HepG2 (cell line): ENCODE results near the gene BCDIN3D. TPM values are rescaled to one million over a fixed set of nuclear protein-coding genes. Genes with fewer than 3 reads are reported as not detected.

Experiments used
- FOXA1 ChIP-seq, 2 experiments: fragments of 450-650 bp in 1 of 2; sonication (generic) in 1 of 2; formaldehyde crosslinking in 1 of 2; IDR thresholded peaks; 2 replicates each; pipeline versions ENCODE4 v1.4.0 to v1.6.1; 2016 to 2020; ENCODE audit warnings: missing genetic modification reagents in 1 of 2
- MTF1 ChIP-seq: sonication (generic); formaldehyde crosslinking; IDR thresholded peaks from 2 replicates; pipeline ENCODE4 v1.5.0; 2020; ENCODE audit warnings: missing genetic modification reagents
- NR2F2 ChIP-seq: IDR thresholded peaks from 2 replicates; pipeline ENCODE4 v1.6.1; 2012; ENCODE audit warnings: low read depth, inconsistent platforms, borderline replicate concordance
- POLR2A ChIP-seq, 2 experiments: IDR thresholded peaks; 2 replicates each; pipeline ENCODE4 v1.6.1; 2011; ENCODE audit warnings: low read depth in 2 of 2, low read length in 2 of 2, mild to moderate bottlenecking in 1 of 2, moderate library complexity in 1 of 2; ENCODE audit not compliant: insufficient read depth in 1 of 2
- REPIN1 ChIP-seq: sonication (generic); formaldehyde crosslinking; IDR thresholded peaks from 2 replicates; pipeline ENCODE4 v1.8.0; 2022; ENCODE audit warnings: missing genetic modification reagents, low read depth, mild to moderate bottlenecking, borderline replicate concordance
- SP5 ChIP-seq: IDR thresholded peaks from 2 replicates; pipeline ENCODE4 v1.6.1; 2016; ENCODE audit warnings: low read depth, borderline replicate concordance
- ZNF44 ChIP-seq: sonication (generic); formaldehyde crosslinking; IDR thresholded peaks from 2 replicates; pipeline ENCODE4 v1.5.1; 2020; ENCODE audit warnings: mild to moderate bottlenecking, missing genetic modification reagents
- ZNF558 ChIP-seq: sonication (generic); formaldehyde crosslinking; IDR thresholded peaks from 2 replicates; pipeline ENCODE4 v1.9.0; 2022; ENCODE audit warnings: mild to moderate bottlenecking, missing genetic modification reagents, borderline replicate concordance
- ZNF878 ChIP-seq: sonication (generic); formaldehyde crosslinking; IDR thresholded peaks from 2 replicates; pipeline ENCODE4 v1.8.1; 2023; ENCODE audit warnings: mild to moderate bottlenecking, missing genetic modification reagents, moderate library complexity
- polyA plus RNA-seq, 8 experiments: library from polyadenylated mRNA; depleted of rRNA in 3 of 8; stranded (reverse) in 7 of 8; unstranded in 1 of 8; fragments of >200 nt; fragmentation: Illumina TruSeq in 4 of 8; extraction: Trizol in 4 of 8; gene quantifications; 2 replicates each; pipeline versions ENCODE4 v1.2.1 to v1.2.3, GENCODE V29; 2011 to 2016; ENCODE audit warnings: low read depth in 4 of 8, missing spikeins in 1 of 8, mixed read lengths in 1 of 8; ENCODE audit not compliant: insufficient read depth in 1 of 8
- total RNA-seq, 5 experiments: library from RNA; depleted of rRNA; stranded (reverse); fragments of >200 nt; fragmentation: Illumina TruSeq; extraction: Trizol; gene quantifications; 2 replicates each; pipeline ENCODE4 v1.2.3, GENCODE V29; 2016; ENCODE audit warnings: low read depth in 1 of 5
- TF ChIP-seq, protein P1 (sequence below): sonication (generic); formaldehyde crosslinking; IDR thresholded peaks from 2 replicates; pipeline ENCODE4 v1.4.0; 2020; ENCODE audit warnings: missing genetic modification reagents
- TF ChIP-seq, protein P2 (sequence below): sonication (generic); formaldehyde crosslinking; IDR thresholded peaks from 2 replicates; pipeline ENCODE4 v1.5.0; 2020; ENCODE audit warnings: mild to moderate bottlenecking, missing genetic modification reagents
- TF ChIP-seq, protein P3 (sequence below): sonication (generic); formaldehyde crosslinking; IDR thresholded peaks from 2 replicates; pipeline ENCODE4 v1.5.1; 2020; ENCODE audit warnings: missing genetic modification reagents, mild to moderate bottlenecking, borderline replicate concordance
- TF ChIP-seq, protein P4 (sequence below): IDR thresholded peaks from 2 replicates; pipeline ENCODE4 v1.6.1; 2016
- TF ChIP-seq, protein P5 (sequence below): sonication (generic); formaldehyde crosslinking; conservative IDR thresholded peaks from 2 replicates; pipeline ENCODE4 v1.8.0; 2022; ENCODE audit warnings: low read depth, missing genetic modification reagents

BCDIN3D gene
- total and polyA plus RNA-seq, 2 of the 13 experiments (the other 11 are each of a cell fraction or from before 2014, with no cell fraction given): 2.2 to 2.5 TPM

DNA sequence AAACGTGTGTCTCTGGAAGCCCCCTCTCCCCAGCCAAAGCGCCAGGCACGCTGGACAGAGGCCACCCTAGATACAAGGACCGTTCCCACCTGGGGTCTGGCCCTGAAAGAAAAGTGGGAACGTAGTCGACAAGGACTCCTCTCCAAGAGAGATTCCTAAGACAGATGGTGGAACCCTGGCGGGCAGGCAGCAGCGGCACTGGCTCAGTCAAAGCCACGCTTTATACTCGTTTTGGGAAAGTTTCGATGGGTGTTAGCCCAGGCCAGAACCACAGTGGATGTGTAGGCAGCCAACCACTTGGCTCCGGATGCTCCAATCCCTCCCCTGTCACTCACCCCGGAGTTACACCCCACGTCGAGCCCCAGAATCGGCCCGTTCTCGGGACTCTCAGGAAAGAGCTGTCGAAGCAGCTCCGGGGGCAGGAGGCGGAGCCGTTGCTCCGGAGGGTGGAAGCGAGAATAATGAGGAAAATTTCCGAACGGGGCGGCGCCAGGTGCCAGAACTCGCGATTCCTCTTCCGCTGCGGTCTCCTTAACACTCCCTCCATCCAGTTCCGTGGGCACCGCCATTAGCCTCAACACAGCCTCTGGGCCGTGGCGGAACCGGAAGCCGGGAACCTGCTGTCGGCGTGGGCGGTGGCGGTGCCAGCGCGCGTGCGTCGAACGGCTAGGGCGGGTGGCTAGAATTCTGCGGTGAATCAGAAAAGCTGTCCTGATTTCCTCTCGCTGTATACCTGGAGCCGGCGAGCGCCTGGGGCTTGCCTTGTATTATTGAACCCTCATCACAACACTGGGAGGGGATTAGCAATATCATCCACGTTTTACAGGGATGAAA is at the start of gene BCDIN3D (continued):
- TF ChIP-seq, protein P1, sequence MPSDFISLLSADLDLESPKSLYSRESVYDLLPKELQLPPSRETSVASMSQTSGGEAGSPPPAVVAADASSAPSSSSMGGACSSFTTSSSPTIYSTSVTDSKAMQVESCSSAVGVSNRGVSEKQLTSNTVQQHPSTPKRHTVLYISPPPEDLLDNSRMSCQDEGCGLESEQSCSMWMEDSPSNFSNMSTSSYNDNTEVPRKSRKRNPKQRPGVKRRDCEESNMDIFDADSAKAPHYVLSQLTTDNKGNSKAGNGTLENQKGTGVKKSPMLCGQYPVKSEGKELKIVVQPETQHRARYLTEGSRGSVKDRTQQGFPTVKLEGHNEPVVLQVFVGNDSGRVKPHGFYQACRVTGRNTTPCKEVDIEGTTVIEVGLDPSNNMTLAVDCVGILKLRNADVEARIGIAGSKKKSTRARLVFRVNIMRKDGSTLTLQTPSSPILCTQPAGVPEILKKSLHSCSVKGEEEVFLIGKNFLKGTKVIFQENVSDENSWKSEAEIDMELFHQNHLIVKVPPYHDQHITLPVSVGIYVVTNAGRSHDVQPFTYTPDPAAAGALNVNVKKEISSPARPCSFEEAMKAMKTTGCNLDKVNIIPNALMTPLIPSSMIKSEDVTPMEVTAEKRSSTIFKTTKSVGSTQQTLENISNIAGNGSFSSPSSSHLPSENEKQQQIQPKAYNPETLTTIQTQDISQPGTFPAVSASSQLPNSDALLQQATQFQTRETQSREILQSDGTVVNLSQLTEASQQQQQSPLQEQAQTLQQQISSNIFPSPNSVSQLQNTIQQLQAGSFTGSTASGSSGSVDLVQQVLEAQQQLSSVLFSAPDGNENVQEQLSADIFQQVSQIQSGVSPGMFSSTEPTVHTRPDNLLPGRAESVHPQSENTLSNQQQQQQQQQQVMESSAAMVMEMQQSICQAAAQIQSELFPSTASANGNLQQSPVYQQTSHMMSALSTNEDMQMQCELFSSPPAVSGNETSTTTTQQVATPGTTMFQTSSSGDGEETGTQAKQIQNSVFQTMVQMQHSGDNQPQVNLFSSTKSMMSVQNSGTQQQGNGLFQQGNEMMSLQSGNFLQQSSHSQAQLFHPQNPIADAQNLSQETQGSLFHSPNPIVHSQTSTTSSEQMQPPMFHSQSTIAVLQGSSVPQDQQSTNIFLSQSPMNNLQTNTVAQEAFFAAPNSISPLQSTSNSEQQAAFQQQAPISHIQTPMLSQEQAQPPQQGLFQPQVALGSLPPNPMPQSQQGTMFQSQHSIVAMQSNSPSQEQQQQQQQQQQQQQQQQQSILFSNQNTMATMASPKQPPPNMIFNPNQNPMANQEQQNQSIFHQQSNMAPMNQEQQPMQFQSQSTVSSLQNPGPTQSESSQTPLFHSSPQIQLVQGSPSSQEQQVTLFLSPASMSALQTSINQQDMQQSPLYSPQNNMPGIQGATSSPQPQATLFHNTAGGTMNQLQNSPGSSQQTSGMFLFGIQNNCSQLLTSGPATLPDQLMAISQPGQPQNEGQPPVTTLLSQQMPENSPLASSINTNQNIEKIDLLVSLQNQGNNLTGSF (CRISPR knock-in tag): peak; percentile 60
- TF ChIP-seq ZNF878: 0 out of 2 replicates have a peak, but pooled peaks have one; percentile 56
- TF ChIP-seq ZNF44 (CRISPR knock-in tag): peak; percentile 90
- TF ChIP-seq ZNF558: peak; percentile 93; the same call in 1 of the 2 replicates
- 0 out of 2 replicates have a peak, but pooled peaks have one; percentile 59 for TF ChIP-seq MTF1 (CRISPR knock-in tag)
- no peak for TF ChIP-seq NR2F2
- TF ChIP-seq, protein P2, sequence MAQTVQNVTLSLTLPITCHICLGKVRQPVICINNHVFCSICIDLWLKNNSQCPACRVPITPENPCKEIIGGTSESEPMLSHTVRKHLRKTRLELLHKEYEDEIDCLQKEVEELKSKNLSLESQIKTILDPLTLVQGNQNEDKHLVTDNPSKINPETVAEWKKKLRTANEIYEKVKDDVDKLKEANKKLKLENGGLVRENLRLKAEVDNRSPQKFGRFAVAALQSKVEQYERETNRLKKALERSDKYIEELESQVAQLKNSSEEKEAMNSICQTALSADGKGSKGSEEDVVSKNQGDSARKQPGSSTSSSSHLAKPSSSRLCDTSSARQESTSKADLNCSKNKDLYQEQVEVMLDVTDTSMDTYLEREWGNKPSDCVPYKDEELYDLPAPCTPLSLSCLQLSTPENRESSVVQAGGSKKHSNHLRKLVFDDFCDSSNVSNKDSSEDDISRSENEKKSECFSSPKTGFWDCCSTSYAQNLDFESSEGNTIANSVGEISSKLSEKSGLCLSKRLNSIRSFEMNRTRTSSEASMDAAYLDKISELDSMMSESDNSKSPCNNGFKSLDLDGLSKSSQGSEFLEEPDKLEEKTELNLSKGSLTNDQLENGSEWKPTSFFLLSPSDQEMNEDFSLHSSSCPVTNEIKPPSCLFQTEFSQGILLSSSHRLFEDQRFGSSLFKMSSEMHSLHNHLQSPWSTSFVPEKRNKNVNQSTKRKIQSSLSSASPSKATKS: 0 out of 2 replicates have a peak, but pooled peaks have one; percentile 31
- TF ChIP-seq FOXA1 (IDR thresholded peaks at IDR 0.05): no peak
- TF ChIP-seq FOXA1 (CRISPR knock-in tag; IDR thresholded peaks at IDR 0.05): no peak
- TF ChIP-seq, protein P3, sequence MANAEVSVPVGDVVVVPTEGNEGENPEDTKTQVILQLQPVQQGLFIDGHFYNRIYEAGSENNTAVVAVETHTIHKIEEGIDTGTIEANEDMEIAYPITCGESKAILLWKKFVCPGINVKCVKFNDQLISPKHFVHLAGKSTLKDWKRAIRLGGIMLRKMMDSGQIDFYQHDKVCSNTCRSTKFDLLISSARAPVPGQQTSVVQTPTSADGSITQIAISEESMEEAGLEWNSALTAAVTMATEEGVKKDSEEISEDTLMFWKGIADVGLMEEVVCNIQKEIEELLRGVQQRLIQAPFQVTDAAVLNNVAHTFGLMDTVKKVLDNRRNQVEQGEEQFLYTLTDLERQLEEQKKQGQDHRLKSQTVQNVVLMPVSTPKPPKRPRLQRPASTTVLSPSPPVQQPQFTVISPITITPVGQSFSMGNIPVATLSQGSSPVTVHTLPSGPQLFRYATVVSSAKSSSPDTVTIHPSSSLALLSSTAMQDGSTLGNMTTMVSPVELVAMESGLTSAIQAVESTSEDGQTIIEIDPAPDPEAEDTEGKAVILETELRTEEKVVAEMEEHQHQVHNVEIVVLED (CRISPR knock-in tag): peak; percentile 75
- TF ChIP-seq, protein P4, sequence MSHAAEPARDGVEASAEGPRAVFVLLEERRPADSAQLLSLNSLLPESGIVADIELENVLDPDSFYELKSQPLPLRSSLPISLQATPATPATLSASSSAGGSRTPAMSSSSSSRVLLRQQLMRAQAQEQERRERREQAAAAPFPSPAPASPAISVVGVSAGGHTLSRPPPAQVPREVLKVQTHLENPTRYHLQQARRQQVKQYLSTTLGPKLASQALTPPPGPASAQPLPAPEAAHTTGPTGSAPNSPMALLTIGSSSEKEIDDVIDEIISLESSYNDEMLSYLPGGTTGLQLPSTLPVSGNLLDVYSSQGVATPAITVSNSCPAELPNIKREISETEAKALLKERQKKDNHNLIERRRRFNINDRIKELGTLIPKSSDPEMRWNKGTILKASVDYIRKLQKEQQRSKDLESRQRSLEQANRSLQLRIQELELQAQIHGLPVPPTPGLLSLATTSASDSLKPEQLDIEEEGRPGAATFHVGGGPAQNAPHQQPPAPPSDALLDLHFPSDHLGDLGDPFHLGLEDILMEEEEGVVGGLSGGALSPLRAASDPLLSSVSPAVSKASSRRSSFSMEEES: peak; percentile 52; the same call in 1 of the 2 replicates
- TF ChIP-seq, protein P5, sequence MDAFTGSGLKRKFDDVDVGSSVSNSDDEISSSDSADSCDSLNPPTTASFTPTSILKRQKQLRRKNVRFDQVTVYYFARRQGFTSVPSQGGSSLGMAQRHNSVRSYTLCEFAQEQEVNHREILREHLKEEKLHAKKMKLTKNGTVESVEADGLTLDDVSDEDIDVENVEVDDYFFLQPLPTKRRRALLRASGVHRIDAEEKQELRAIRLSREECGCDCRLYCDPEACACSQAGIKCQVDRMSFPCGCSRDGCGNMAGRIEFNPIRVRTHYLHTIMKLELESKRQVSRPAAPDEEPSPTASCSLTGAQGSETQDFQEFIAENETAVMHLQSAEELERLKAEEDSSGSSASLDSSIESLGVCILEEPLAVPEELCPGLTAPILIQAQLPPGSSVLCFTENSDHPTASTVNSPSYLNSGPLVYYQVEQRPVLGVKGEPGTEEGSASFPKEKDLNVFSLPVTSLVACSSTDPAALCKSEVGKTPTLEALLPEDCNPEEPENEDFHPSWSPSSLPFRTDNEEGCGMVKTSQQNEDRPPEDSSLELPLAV: no peak
- TF ChIP-seq SP5 (CRISPR knock-in tag): peak; percentile 34; the same call in 1 of the 2 replicates
- no peak; the same call in 1 of the 2 replicates for TF ChIP-seq REPIN1 (CRISPR knock-in tag)
- peak; percentile 75 to 83 for TF ChIP-seq POLR2A (IDR thresholded peaks at IDR 0.05; ENCODE audit: insufficient read depth in 1 of 2, low read depth in 2 of 2, low read length in 2 of 2)
